Thyroid gland (tissue), 4 donors: ENCODE measurements around the gene PLAC1. TPM values are rescaled to one million over a fixed set of nuclear protein-coding genes. Genes with fewer than 3 reads are reported as not detected.

Source experiments
- DNase-seq, 2 donors: peaks; one replicate each; pipeline ENCODE4 v3.0.0-alpha.2; 2019
- H3K27ac ChIP-seq, 3 donors: fragments of 200-600 bp; sonication (generic); 1 replicate in 2 of 3; 2 replicates in 1 of 3; pipeline ENCODE4 v1.5.1; 2016 to 2019; ENCODE audit warnings: mild to moderate bottlenecking in 1 of 3, moderate library complexity in 1 of 3
- H3K27me3 ChIP-seq: fragments of 200-600 bp; sonication (generic); one replicate; pipeline ENCODE4 v1.5.1; 2019
- H3K36me3 ChIP-seq, 2 donors: fragments of 200-600 bp; sonication (generic); one replicate each; pipeline ENCODE4 v1.5.1; 2016 to 2019
- H3K4me1 ChIP-seq, 2 donors: fragments of 200-600 bp; sonication (generic); one replicate each; pipeline ENCODE4 v1.5.1; 2017 to 2019
- H3K4me3 ChIP-seq, 3 donors: fragments of 200-600 bp; sonication (generic); replicated peaks in 1 of 3; 1 replicate in 2 of 3; 2 replicates in 1 of 3; pipeline ENCODE4 v1.5.1; 2016; ENCODE audit warnings: mild to moderate bottlenecking in 1 of 3
- H3K9me3 ChIP-seq: fragments of 200-600 bp; sonication (generic); one replicate; pipeline ENCODE4 v1.5.1; 2017
- POLR2A ChIP-seq, 2 donors: fragments of 450-650 bp; IDR thresholded peaks; one replicate each; pipeline ENCODE4 v1.6.1; 2017; ENCODE audit warnings: antibody characterized with exemption in 2 of 2, mild to moderate bottlenecking in 2 of 2, moderate library complexity in 1 of 2
- WGBS, 2 donors: methylation state at CpG; one replicate each; pipeline ENCODE4 v1.1.5; 2017; 5-methylcytosine and 5-hydroxymethylcytosine counted together
- intact Hi-C: fragments of 100-400 bp; cut with DNase I; formaldehyde crosslinking; loops from one replicate; pipeline ENCODE4 v1.15.1; 2023
- total RNA-seq, 4 donors: library from RNA; depleted of rRNA; stranded (reverse); fragments of >200 nt; gene quantifications; one replicate each; pipeline ENCODE4 v1.2.3, GENCODE V29; 2016
- TF ChIP-seq, protein P1 (sequence below), 6 experiments: fragments of 200-600 bp in 3 of 6; fragments of 450-650 bp in 3 of 6; sonication (generic) in 3 of 6; IDR thresholded peaks; one replicate each; pipeline ENCODE4 v1.5.1; 2016 to 2019; ENCODE audit warnings: antibody characterized with exemption in 6 of 6, mild to moderate bottlenecking in 2 of 6, inconsistent platforms in 1 of 6, moderate library complexity in 1 of 6

The PLAC1 gene
- total RNA-seq, 4 donors from 2014 or later, result not detected

DNA sequence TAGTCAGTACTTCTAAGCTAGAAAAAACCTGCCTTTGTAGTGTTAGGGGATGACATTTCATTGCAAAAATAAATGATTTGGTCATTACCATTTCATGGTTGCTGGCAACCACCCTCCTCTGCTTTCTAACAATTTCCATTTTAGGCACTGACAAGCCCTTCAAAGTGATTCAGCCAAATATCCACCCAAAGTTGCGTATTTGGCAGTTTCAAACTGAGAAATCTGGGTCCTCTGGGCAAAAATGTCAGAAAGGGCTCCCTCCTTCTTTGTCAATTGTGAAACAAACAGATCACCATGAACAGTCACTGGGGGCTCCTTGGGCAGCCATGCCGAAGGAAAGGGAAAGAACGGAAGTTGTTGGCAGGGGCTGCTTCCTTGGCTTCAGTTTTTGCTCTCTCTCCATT, 33.0 kb downstream of the PLAC1 start:
- no peak for DNase-seq
- intact Hi-C loops, result no loop called here
- no peak overlapping the region for H3K4me3 ChIP-seq

DNA sequence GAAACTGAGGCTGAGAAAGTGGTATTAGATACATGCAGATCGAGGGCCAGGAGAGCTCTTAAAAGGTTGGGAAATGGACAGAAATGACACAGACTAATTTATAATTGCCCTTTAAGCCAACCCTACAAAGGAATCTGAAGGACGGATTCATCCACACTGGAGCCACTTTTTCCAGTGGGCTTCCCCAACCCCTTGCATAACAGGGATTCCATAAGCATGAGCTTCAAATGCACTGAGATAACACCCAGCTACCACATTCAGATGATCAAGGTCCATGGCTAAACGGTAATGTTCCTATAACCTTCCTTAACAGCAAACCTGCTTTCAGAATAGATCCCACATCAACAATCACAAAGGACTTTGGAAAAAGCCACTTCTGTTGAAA, 34.2 kb downstream of the PLAC1 start:
- Histone ChIP-seq H3K4me1 (peaks cover 0 to 15% of the 10 kb centered on the region in 2 donors), H3K4me3 (no peak overlapping the region), H3K27ac (no peak overlapping the region), H3K36me3 (no peaks in the 10 kb centered on the region), H3K27me3 (no peaks in the 10 kb centered on the region), H3K9me3 (no peaks in the 10 kb centered on the region)
- TF ChIP-seq, protein P1, sequence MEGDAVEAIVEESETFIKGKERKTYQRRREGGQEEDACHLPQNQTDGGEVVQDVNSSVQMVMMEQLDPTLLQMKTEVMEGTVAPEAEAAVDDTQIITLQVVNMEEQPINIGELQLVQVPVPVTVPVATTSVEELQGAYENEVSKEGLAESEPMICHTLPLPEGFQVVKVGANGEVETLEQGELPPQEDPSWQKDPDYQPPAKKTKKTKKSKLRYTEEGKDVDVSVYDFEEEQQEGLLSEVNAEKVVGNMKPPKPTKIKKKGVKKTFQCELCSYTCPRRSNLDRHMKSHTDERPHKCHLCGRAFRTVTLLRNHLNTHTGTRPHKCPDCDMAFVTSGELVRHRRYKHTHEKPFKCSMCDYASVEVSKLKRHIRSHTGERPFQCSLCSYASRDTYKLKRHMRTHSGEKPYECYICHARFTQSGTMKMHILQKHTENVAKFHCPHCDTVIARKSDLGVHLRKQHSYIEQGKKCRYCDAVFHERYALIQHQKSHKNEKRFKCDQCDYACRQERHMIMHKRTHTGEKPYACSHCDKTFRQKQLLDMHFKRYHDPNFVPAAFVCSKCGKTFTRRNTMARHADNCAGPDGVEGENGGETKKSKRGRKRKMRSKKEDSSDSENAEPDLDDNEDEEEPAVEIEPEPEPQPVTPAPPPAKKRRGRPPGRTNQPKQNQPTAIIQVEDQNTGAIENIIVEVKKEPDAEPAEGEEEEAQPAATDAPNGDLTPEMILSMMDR (IDR thresholded peaks at IDR 0.05), result no peak
- TF ChIP-seq POLR2A (IDR thresholded peaks at IDR 0.05), result no peak
- no peak for DNase-seq
- intact Hi-C loops, result no loop called here
- WGBS, 2 donors, result 86 to 89% methylated on average over 3 of the region's 3 CpGs

More for the DNA sequence above, 33.0 kb downstream of the PLAC1 start:
- no peak overlapping the region for H3K27ac ChIP-seq
- 40 to 60% methylated on average over 1 to 3 of the region's 3 CpGs for whole genome bisulfite sequencing, 2 donors
- no peaks in the 10 kb centered on the region for H3K36me3 ChIP-seq
- no peaks in the 10 kb centered on the region for H3K9me3 ChIP-seq
- H3K4me1 ChIP-seq, result peaks cover 0 to 15% of the 10 kb centered on the region in 2 donors
- H3K27me3 ChIP-seq, result no peaks in the 10 kb centered on the region
- TF ChIP-seq, protein P1 (IDR thresholded peaks at IDR 0.05), result no peak
- TF ChIP-seq POLR2A (IDR thresholded peaks at IDR 0.05), result no peak

DNA sequence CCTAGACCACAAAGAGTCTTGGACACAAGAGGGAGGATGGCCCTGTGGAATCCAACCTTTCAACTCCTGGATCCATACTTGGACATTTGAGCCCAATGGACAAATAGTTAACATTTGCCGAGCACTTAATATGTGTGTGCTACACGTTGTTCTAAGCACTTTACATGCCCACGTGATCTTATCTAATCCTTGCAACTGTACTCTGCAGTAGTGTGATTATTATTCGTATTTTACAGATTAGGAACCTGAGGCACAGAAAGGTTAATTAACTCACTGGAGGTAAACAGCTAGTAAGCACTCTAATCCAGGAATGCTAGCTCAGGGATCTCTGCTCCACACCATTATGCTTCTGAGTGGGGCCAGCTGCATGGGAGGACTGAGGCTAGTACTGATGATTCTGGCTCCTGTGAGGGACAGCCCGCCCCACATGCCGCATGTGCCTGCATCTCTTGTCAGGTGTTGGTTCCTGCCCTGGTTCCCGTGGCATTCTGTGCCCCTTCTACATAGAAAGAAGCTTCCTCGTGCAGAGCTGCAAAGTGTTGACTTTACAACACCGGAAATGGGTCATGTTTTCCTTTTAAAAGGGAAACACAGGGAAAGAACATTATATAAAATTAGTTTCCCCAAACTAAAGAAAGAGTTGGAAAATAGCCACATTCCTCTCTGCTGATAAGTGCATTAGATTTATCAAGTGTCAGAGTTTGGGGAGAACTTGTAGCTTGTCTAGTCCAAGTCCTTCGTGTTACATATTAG, 34.8 kb downstream of the PLAC1 start:
- WGBS, 2 donors, result 58 to 72% methylated on average over 10 of the region's 10 CpGs
- no peaks in the 10 kb centered on the region for H3K9me3 ChIP-seq
- TF ChIP-seq, protein P1 (IDR thresholded peaks at IDR 0.05), result no peak
- no peak for TF ChIP-seq POLR2A (IDR thresholded peaks at IDR 0.05)
- no peak overlapping the region for H3K4me3 ChIP-seq
- no peak for DNase-seq
- no peak overlapping the region for H3K27ac ChIP-seq
- H3K36me3 ChIP-seq, result no peaks in the 10 kb centered on the region
- peaks cover 0 to 15% of the 10 kb centered on the region in 2 donors for H3K4me1 ChIP-seq
- intact Hi-C loops, result no loop called here
- no peaks in the 10 kb centered on the region for H3K27me3 ChIP-seq

DNA sequence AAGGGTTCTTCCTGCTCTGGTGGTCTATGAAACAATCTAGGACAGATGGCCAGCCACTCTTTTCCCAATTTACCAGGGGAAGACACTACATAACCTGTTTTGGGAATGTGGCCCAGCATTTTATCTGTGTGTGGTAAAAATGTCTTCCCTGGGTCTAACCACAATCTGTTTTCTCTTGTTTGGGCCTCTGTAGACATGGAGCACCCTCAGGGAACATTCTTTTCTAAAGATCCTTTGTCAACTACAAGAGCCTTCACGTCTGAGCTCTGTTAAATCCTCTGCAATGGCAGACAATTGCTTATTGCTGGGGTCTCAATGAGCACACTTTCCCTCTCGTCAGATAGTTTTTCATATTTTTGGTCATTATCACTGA, 35.5 kb downstream of the PLAC1 start:
- TF ChIP-seq POLR2A (IDR thresholded peaks at IDR 0.05), result no peak
- Histone ChIP-seq H3K27ac (peak overlapping the region in 2 of 3 donors; percentile 24 to 38), H3K9me3 (no peaks in the 10 kb centered on the region), H3K4me1 (peaks cover 0 to 15% of the 10 kb centered on the region in 2 donors), H3K36me3 (no peaks in the 10 kb centered on the region), H3K4me3 (no peak overlapping the region), H3K27me3 (no peaks in the 10 kb centered on the region)
- WGBS, 2 donors, result 83 to 95% methylated on average over 2 of the region's 2 CpGs
- intact Hi-C loops, result no loop called here
- DNase-seq, result no peak

DNA sequence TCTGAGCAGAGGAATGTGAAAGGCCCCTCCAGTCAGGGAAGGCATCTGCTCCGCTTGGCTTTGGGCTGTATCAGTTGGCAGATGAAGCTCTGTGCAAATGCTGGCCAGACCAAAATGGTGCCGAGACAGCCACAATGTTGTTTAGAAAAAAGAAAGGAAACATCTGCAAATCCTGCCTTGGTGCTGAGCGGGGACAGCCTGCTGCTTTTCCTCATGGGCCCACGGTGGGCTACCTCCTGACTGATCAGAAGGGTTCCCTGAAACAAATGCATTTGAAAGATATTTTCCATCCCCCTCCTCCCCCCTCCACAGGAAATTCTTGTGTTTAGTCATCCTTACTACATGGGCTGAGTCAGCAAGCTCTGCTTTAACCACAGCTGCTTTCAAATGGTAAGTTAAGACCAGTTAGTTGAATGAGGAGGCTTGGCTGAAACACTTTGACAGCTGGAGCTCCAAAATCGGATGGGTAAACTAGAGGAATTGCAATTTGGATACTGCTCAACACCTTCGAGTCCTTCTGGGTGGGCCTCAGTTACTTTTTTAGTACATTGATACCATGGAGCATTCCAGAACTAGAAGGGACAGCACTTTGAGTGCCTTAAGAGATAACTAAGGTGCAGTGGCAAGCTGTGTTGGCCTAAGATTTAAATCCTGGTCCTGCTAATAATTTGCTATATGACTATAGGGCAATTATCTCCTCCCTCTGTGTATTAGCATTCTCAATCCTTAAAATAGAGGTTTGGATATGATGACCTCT, 36.0 kb downstream of the PLAC1 start:
- H3K27me3 ChIP-seq, result no peaks in the 10 kb centered on the region
- intact Hi-C loops, result no loop called here
- peak overlapping the region; percentile 5 to 56 (median 38) for H3K27ac ChIP-seq
- 21 to 24% methylated on average over 2 to 6 of the region's 6 CpGs for WGBS, 2 donors
- H3K9me3 ChIP-seq, result no peaks in the 10 kb centered on the region
- TF ChIP-seq, protein P1 (IDR thresholded peaks at IDR 0.05), result no peak
- TF ChIP-seq POLR2A (IDR thresholded peaks at IDR 0.05), result no peak
- H3K36me3 ChIP-seq, result no peaks in the 10 kb centered on the region
- DNase-seq, result peak; percentile 27 to 34
- peaks cover 0 to 15% of the 10 kb centered on the region in 2 donors for H3K4me1 ChIP-seq
- H3K4me3 ChIP-seq, result no peak overlapping the region
